ENCODE data around the gene FBXO10. TPM values are rescaled to one million over a fixed set of nuclear protein-coding genes. Genes with fewer than 3 reads are reported as not detected.

The FBXO10 gene
- total RNA-seq, 1 donor from 2014 or later, result 18.5 TPM

GRCh38 chr9:37592108-37592951 is 16.1 kb upstream of the FBXO10 start, which contains the start of gene TOMM5:
TSS of gene TOMM5 (minus strand) at chr9:37592597. CDS start at chr9:37592532, 65 bp downstream.
- Mint-ChIP-seq H3K27me3 (peaks cover 22% of the 10 kb centered on the region), H3K4me3 (peak within 1 kb of the TSS; percentile 100), H3K36me3 (peaks cover 4% of the 10 kb centered on the region), H3K9me3 (no peaks in the 10 kb centered on the region), H3K27ac (peak within 1 kb of the TSS; percentile 99), H3K4me1 (ENCODE audit: unreplicated experiment) (peaks cover 14% of the 10 kb centered on the region)
- no peak for TF ChIP-seq CTCF (conservative IDR thresholded peaks at IDR 0.05)
- DNase-seq (ENCODE audit: extremely low spot score, unreplicated experiment), result peak; percentile 90

- H3K4me1 Mint-ChIP-seq (ENCODE audit: unreplicated experiment), result peaks cover 9% of the 10 kb centered on the region
- no peak overlapping the region for H3K4me3 Mint-ChIP-seq
- no peaks in the 10 kb centered on the region for H3K9me3 Mint-ChIP-seq
- peaks cover 20% of the 10 kb centered on the region for H3K36me3 Mint-ChIP-seq
- peaks cover 3% of the 10 kb centered on the region for H3K27me3 Mint-ChIP-seq
- TF ChIP-seq CTCF (conservative IDR thresholded peaks at IDR 0.05), result no peak
- no peak overlapping the region for H3K27ac Mint-ChIP-seq
- DNase-seq (ENCODE audit: extremely low spot score, unreplicated experiment), result no peak
Observed at GRCh38 chr9:37587521-37587920, 11.3 kb upstream of the FBXO10 start.

GRCh38 chr9:37583522-37584121 is 7.4 kb upstream of the FBXO10 start:
- Mint-ChIP-seq H3K36me3 (peaks cover 17% of the 10 kb centered on the region), H3K4me1 (ENCODE audit: unreplicated experiment) (no peaks in the 10 kb centered on the region), H3K9me3 (no peaks in the 10 kb centered on the region), H3K27ac (peak overlapping the region; percentile 46), H3K27me3 (no peaks in the 10 kb centered on the region), H3K4me3 (no peak overlapping the region)
- TF ChIP-seq CTCF (conservative IDR thresholded peaks at IDR 0.05), result no peak
- no peak for DNase-seq (ENCODE audit: extremely low spot score, unreplicated experiment)

GRCh38 chr9:37582548-37583157 is 6.5 kb upstream of the FBXO10 start:
- Mint-ChIP-seq H3K36me3 (peaks cover 17% of the 10 kb centered on the region), H3K4me3 (no peak overlapping the region), H3K27ac (peak overlapping the region; percentile 46), H3K27me3 (no peaks in the 10 kb centered on the region), H3K4me1 (ENCODE audit: unreplicated experiment) (peaks cover under 1% of the 10 kb centered on the region), H3K9me3 (no peaks in the 10 kb centered on the region)
- peak; percentile 77 for TF ChIP-seq CTCF (conservative IDR thresholded peaks at IDR 0.05)
- DNase-seq (ENCODE audit: extremely low spot score, unreplicated experiment), result no peak

GRCh38 chr9:37575511-37575914 is 667 bp downstream of the FBXO10 start:
- no peaks in the 10 kb centered on the region for H3K36me3 Mint-ChIP-seq
- no peak for TF ChIP-seq CTCF (conservative IDR thresholded peaks at IDR 0.05)
- H3K4me1 Mint-ChIP-seq (ENCODE audit: unreplicated experiment), result peaks cover 38% of the 10 kb centered on the region
- DNase-seq (ENCODE audit: extremely low spot score, unreplicated experiment), result no peak
- H3K9me3 Mint-ChIP-seq, result no peaks in the 10 kb centered on the region
- H3K4me3 Mint-ChIP-seq, result peak overlapping the region; percentile 92
- peak overlapping the region; percentile 78 for H3K27ac Mint-ChIP-seq
- no peaks in the 10 kb centered on the region for H3K27me3 Mint-ChIP-seq
